Gastrocnemius medialis (tissue), 4 donors: Measurements from ENCODE around the gene WWP2.

Experiments used
- POLR2A ChIP-seq, 2 donors: fragments of 450-650 bp; IDR thresholded peaks; one replicate each; pipeline ENCODE4 v1.6.1; 2017; ENCODE audit warnings: antibody characterized with exemption in 2 of 2, mild to moderate bottlenecking in 2 of 2, moderate library complexity in 2 of 2
- TF ChIP-seq, protein P1 (sequence below), 5 experiments: fragments of 450-650 bp in 3 of 5; fragments of 200-600 bp in 2 of 5; sonication (generic) in 2 of 5; IDR thresholded peaks in 4 of 5; conservative IDR thresholded peaks in 1 of 5; 1 replicate in 4 of 5; 2 replicates in 1 of 5; pipeline ENCODE4 v1.5.1; 2016 to 2019; ENCODE audit warnings: antibody characterized with exemption in 5 of 5, mild to moderate bottlenecking in 3 of 5, moderate library complexity in 3 of 5

GRCh38 chr16:69847643-69848042 is 85.5 kb downstream of the WWP2 start:
- TF ChIP-seq, protein P1, sequence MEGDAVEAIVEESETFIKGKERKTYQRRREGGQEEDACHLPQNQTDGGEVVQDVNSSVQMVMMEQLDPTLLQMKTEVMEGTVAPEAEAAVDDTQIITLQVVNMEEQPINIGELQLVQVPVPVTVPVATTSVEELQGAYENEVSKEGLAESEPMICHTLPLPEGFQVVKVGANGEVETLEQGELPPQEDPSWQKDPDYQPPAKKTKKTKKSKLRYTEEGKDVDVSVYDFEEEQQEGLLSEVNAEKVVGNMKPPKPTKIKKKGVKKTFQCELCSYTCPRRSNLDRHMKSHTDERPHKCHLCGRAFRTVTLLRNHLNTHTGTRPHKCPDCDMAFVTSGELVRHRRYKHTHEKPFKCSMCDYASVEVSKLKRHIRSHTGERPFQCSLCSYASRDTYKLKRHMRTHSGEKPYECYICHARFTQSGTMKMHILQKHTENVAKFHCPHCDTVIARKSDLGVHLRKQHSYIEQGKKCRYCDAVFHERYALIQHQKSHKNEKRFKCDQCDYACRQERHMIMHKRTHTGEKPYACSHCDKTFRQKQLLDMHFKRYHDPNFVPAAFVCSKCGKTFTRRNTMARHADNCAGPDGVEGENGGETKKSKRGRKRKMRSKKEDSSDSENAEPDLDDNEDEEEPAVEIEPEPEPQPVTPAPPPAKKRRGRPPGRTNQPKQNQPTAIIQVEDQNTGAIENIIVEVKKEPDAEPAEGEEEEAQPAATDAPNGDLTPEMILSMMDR (IDR thresholded peaks at IDR 0.05 in 4 of 5, conservative IDR thresholded peaks at IDR 0.05 in 1 of 5) = no peak
- no peak for TF ChIP-seq POLR2A (IDR thresholded peaks at IDR 0.05)
